ENCODE measurements around the gene PDE4D. TPM values are rescaled to one million over a fixed set of nuclear protein-coding genes. Genes with fewer than 3 reads are reported as not detected.

Gene PDE4D
- total RNA-seq, 4 donors from 2014 or later = 15.9 to 66.3 (median 48.7) TPM

- H3K4me3 ChIP-seq = no peak overlapping the region
- TF ChIP-seq CTCF (IDR thresholded peaks at IDR 0.05) (no peak), POLR2A (IDR thresholded peaks at IDR 0.05) (no peak), EP300 (IDR thresholded peaks at IDR 0.05) (no peak)
- H3K27me3 ChIP-seq = no peaks in the 10 kb centered on the region
- H3K9me3 ChIP-seq = no peaks in the 10 kb centered on the region
- H3K4me1 ChIP-seq = peaks cover 0 to 8% (median 0%) of the 10 kb centered on the region in 4 donors
- H3K27ac ChIP-seq = no peak overlapping the region
- WGBS, 2 donors = 70 to 80% methylated on average over 6 of the region's 6 CpGs
- no peaks in the 10 kb centered on the region for H3K36me3 ChIP-seq
- no peak for DNase-seq (ENCODE audit: low spot score in 2 of 2)
Observed at GRCh38 chr5:59537961-59538749, 355.4 kb downstream of the PDE4D start.

GRCh38 chr5:59536875-59537274 lies 356.7 kb downstream of the PDE4D start:
- Histone ChIP-seq H3K9me3 (no peaks in the 10 kb centered on the region), H3K27ac (no peak overlapping the region), H3K27me3 (no peaks in the 10 kb centered on the region), H3K4me3 (no peak overlapping the region), H3K4me1 (no peaks in the 10 kb centered on the region), H3K36me3 (no peaks in the 10 kb centered on the region)
- no peak for TF ChIP-seq CTCF (IDR thresholded peaks at IDR 0.05)
- TF ChIP-seq POLR2A (IDR thresholded peaks at IDR 0.05) = no peak
- no peak for TF ChIP-seq EP300 (IDR thresholded peaks at IDR 0.05)
- no peak for DNase-seq (ENCODE audit: low spot score in 2 of 2)
- WGBS, 2 donors = 95 to 96% methylated on average over 2 of the region's 2 CpGs

GRCh38 chr5:59535561-59535960 lies 358.0 kb downstream of the PDE4D start:
- no peaks in the 10 kb centered on the region for H3K4me1 ChIP-seq
- no peaks in the 10 kb centered on the region for H3K27me3 ChIP-seq
- no peak for TF ChIP-seq POLR2A (IDR thresholded peaks at IDR 0.05)
- TF ChIP-seq CTCF (IDR thresholded peaks at IDR 0.05) = no peak
- TF ChIP-seq EP300 (IDR thresholded peaks at IDR 0.05) = no peak
- no peaks in the 10 kb centered on the region for H3K36me3 ChIP-seq
- DNase-seq (ENCODE audit: low spot score in 2 of 2) = no peak
- H3K9me3 ChIP-seq = no peaks in the 10 kb centered on the region
- 82 to 88% methylated on average over 2 of the region's 2 CpGs for WGBS, 2 donors
- no peak overlapping the region for H3K27ac ChIP-seq
- H3K4me3 ChIP-seq = no peak overlapping the region

- Histone ChIP-seq H3K36me3 (no peaks in the 10 kb centered on the region), H3K27me3 (no peaks in the 10 kb centered on the region), H3K27ac (no peak overlapping the region), H3K4me1 (no peaks in the 10 kb centered on the region), H3K4me3 (no peak overlapping the region), H3K9me3 (no peaks in the 10 kb centered on the region)
- TF ChIP-seq EP300 (IDR thresholded peaks at IDR 0.05) = no peak
- no peak for TF ChIP-seq CTCF (IDR thresholded peaks at IDR 0.05)
- no peak for TF ChIP-seq POLR2A (IDR thresholded peaks at IDR 0.05)
- DNase-seq (ENCODE audit: low spot score in 2 of 2) = no peak
Observed at GRCh38 chr5:59533730-59534108, 359.8 kb downstream of the PDE4D start.

GRCh38 chr5:59532979-59533729 lies 360.4 kb downstream of the PDE4D start:
- no peaks in the 10 kb centered on the region for H3K27me3 ChIP-seq
- no peak overlapping the region for H3K27ac ChIP-seq
- H3K4me1 ChIP-seq = no peaks in the 10 kb centered on the region
- H3K36me3 ChIP-seq = no peaks in the 10 kb centered on the region
- DNase-seq (ENCODE audit: low spot score in 2 of 2) = no peak
- 41 to 52% methylated on average over 1 of the region's 1 CpG for WGBS, 2 donors
- TF ChIP-seq EP300 (IDR thresholded peaks at IDR 0.05) = no peak
- TF ChIP-seq POLR2A (IDR thresholded peaks at IDR 0.05) = no peak
- TF ChIP-seq CTCF (IDR thresholded peaks at IDR 0.05) = no peak
- no peak overlapping the region for H3K4me3 ChIP-seq
- no peaks in the 10 kb centered on the region for H3K9me3 ChIP-seq

Data from tibial nerve (tissue), 4 donors.